ENCODE results near the gene ICAM1.

- TF ChIP-seq CTCF (conservative IDR thresholded peaks at IDR 0.05 in 1 of 2, IDR thresholded peaks at IDR 0.05 in 1 of 2; ENCODE audit: low read depth in 1 of 2, low read length in 2 of 2) (no peak), EZH2 (IDR thresholded peaks at IDR 0.05; ENCODE audit: low read length, missing control alignments) (peak; percentile 2)
Measured at GRCh38 chr19:10294368-10294697, 23.4 kb downstream of the ICAM1 start.

Measured in fibroblast of lung (primary cell).